Spleen (tissue), 11 donors: ENCODE data around the gene POU6F2. TPM values are rescaled to one million over a fixed set of nuclear protein-coding genes. Genes with fewer than 3 reads are reported as not detected.

Experiments used
- DNase-seq: peaks from one replicate; pipeline ENCODE4 v3.0.0-alpha.2; 2020
- H3K27ac ChIP-seq, 8 donors: fragments of 200-600 bp; sonication (generic) in 7 of 8; 1 replicate in 4 of 8; 2 replicates in 4 of 8; pipeline versions ENCODE4 v1.5.0 to v1.8.0; 2016 to 2021; ENCODE audit warnings: inconsistent platforms in 4 of 8, mild to moderate bottlenecking in 4 of 8, moderate library complexity in 1 of 8
- H3K27me3 ChIP-seq, 7 donors: fragments of 200-600 bp; sonication (generic) in 6 of 7; replicated peaks in 1 of 7; 1 replicate in 4 of 7; 2 replicates in 3 of 7; pipeline versions ENCODE4 v1.5.0 to v1.8.0; 2016 to 2021; ENCODE audit warnings: inconsistent platforms in 3 of 7, mild to moderate bottlenecking in 1 of 7
- H3K36me3 ChIP-seq, 6 donors: fragments of 200-600 bp; sonication (generic) in 5 of 6; 1 replicate in 4 of 6; 2 replicates in 2 of 6; pipeline versions ENCODE4 v1.5.0 to v1.8.0; 2016 to 2021; ENCODE audit warnings: inconsistent platforms in 2 of 6
- H3K4me1 ChIP-seq, 6 donors: fragments of 200-600 bp; sonication (generic) in 5 of 6; 1 replicate in 3 of 6; 2 replicates in 3 of 6; pipeline versions ENCODE4 v1.5.0 to v1.8.0; 2016 to 2021; ENCODE audit warnings: inconsistent platforms in 3 of 6
- H3K4me3 ChIP-seq, 8 donors: fragments of 200-600 bp; sonication (generic) in 7 of 8; 1 replicate in 4 of 8; 2 replicates in 4 of 8; pipeline versions ENCODE4 v1.5.0 to v1.8.0; 2016 to 2021; ENCODE audit warnings: inconsistent platforms in 4 of 8, mild to moderate bottlenecking in 4 of 8, moderate library complexity in 2 of 8
- H3K9me3 ChIP-seq, 8 donors: fragments of 200-600 bp; sonication (generic) in 7 of 8; 1 replicate in 4 of 8; 2 replicates in 4 of 8; pipeline versions ENCODE4 v1.5.0 to v1.8.0; 2016 to 2021; ENCODE audit warnings: inconsistent platforms in 4 of 8
- CTCF ChIP-seq, 11 experiments: fragments of 200-600 bp in 7 of 11; fragments of 450-650 bp in 4 of 11; sonication (generic) in 4 of 11; IDR thresholded peaks in 8 of 11; conservative IDR thresholded peaks in 3 of 11; 1 replicate in 7 of 11; 2 replicates in 4 of 11; pipeline versions ENCODE4 v1.4.0 to v1.8.0; 2016 to 2021; ENCODE audit warnings: antibody characterized with exemption in 11 of 11, inconsistent platforms in 4 of 11, mild to moderate bottlenecking in 1 of 11
- POLR2A ChIP-seq, 3 donors: fragments of 450-650 bp; IDR thresholded peaks; one replicate each; pipeline ENCODE4 v1.5.1; 2017; ENCODE audit warnings: antibody characterized with exemption in 3 of 3, mild to moderate bottlenecking in 1 of 3
- POLR2AphosphoS5 ChIP-seq, 3 donors: sonication (generic); formaldehyde crosslinking; IDR thresholded peaks; one replicate each; pipeline ENCODE4 v1.5.1; 2017; ENCODE audit warnings: antibody characterized with exemption in 3 of 3
- WGBS, 5 donors: extraction: QIAGEN DNeasy Blood & Tissue Kit in 3 of 5; methylation state at CpG; one replicate each; pipeline versions ENCODE4 v1.1.5 to v1.1.7; 2013 to 2018; 5-methylcytosine and 5-hydroxymethylcytosine counted together
- intact Hi-C: fragments of 100-400 bp; cut with DNase I; formaldehyde crosslinking; loops from one replicate; pipeline ENCODE4 v1.15.0; 2023; ENCODE audit warnings: low total_unique reads
- polyA plus RNA-seq, 3 donors: library from polyadenylated mRNA; stranded (reverse); fragments of 200-250 nt; gene quantifications; one replicate each; pipeline ENCODE4 v1.2.1, GENCODE V29; 2013
- total RNA-seq, 7 donors: library from RNA; depleted of rRNA in 3 of 7; stranded (reverse); fragments of >200 nt in 3 of 7; fragmentation: NEBNext Ultra II Directional in 4 of 7; extraction: Animal tissue kit (Norgen Biotek cat#: 25700) in 4 of 7; gene quantifications; one replicate each; pipeline versions ENCODE4 v1.1.0 to v1.2.1, GENCODE V29; 2016 to 2021
- donor health status: healthy with polysubstance abuse.
- donor health status: DM: no; HTN: no; CAD: no; lungs with moderate emphysema.
- donor health status: DM: no; HTN: no; CAD: no.
- donor health status: Bipolar disorder and iron deficiency.
- donor health status: healthy.
- donor health status: DM: no; HTN: no; CAD: no.
- donor health status: DM: yes; HTN: yes; CAD: no.

POU6F2 gene
- total and polyA plus RNA-seq, 10 donors: 0.04 to 0.54 (median 0.23) TPM; not detected in 7

- WGBS, 5 donors: 63 to 87% (median 78%) methylated on average over 2 to 3 of the region's 3 CpGs
- Histone ChIP-seq H3K4me1 (no peaks in the 10 kb centered on the region), H3K36me3 (no peaks in the 10 kb centered on the region), H3K27ac (no peak overlapping the region), H3K27me3 (peaks cover 0 to 14% (median 0%) of the 10 kb centered on the region in 7 donors), H3K9me3 (no peaks in the 10 kb centered on the region), H3K4me3 (no peak overlapping the region)
- no peak for DNase-seq
- intact Hi-C loops: no loop called here
- TF ChIP-seq POLR2A (IDR thresholded peaks at IDR 0.05) (no peak), POLR2AphosphoS5 (IDR thresholded peaks at IDR 0.05) (no peak), CTCF (IDR thresholded peaks at IDR 0.05 in 8 of 11, conservative IDR thresholded peaks at IDR 0.05 in 3 of 11) (no peak)
Observed at GRCh38 chr7:39400836-39401235, 423.1 kb downstream of the POU6F2 start.

GRCh38 chr7:39402034-39402433, 424.3 kb downstream of the POU6F2 start:
- Histone ChIP-seq H3K4me3 (no peak overlapping the region), H3K4me1 (no peaks in the 10 kb centered on the region), H3K36me3 (no peaks in the 10 kb centered on the region), H3K9me3 (no peaks in the 10 kb centered on the region), H3K27ac (no peak overlapping the region), H3K27me3 (peaks cover 0 to 6% (median 0%) of the 10 kb centered on the region in 7 donors)
- no peak for DNase-seq
- TF ChIP-seq POLR2AphosphoS5 (IDR thresholded peaks at IDR 0.05) (no peak), POLR2A (IDR thresholded peaks at IDR 0.05) (no peak), CTCF (IDR thresholded peaks at IDR 0.05 in 8 of 11, conservative IDR thresholded peaks at IDR 0.05 in 3 of 11) (no peak)
- intact Hi-C loops: no loop called here

GRCh38 chr7:39404907-39405306, 427.2 kb downstream of the POU6F2 start:
- no peak for DNase-seq
- Histone ChIP-seq H3K9me3 (no peaks in the 10 kb centered on the region), H3K4me1 (no peaks in the 10 kb centered on the region), H3K27ac (no peak overlapping the region), H3K27me3 (peaks cover 0 to under 1% (median 0%) of the 10 kb centered on the region in 7 donors), H3K36me3 (no peaks in the 10 kb centered on the region), H3K4me3 (no peak overlapping the region)
- intact Hi-C loops: no loop called here
- TF ChIP-seq POLR2A (IDR thresholded peaks at IDR 0.05) (no peak), POLR2AphosphoS5 (IDR thresholded peaks at IDR 0.05) (no peak), CTCF (IDR thresholded peaks at IDR 0.05 in 8 of 11, conservative IDR thresholded peaks at IDR 0.05 in 3 of 11) (no peak)
- 90 to 93% (median 92%) methylated on average over 1 of the region's 1 CpG for WGBS, 5 donors

- intact Hi-C loops: no loop called here
- TF ChIP-seq CTCF (IDR thresholded peaks at IDR 0.05 in 8 of 11, conservative IDR thresholded peaks at IDR 0.05 in 3 of 11) (no peak), POLR2A (IDR thresholded peaks at IDR 0.05) (no peak), POLR2AphosphoS5 (IDR thresholded peaks at IDR 0.05) (no peak)
- Histone ChIP-seq H3K36me3 (no peaks in the 10 kb centered on the region), H3K4me3 (no peak overlapping the region), H3K27ac (no peak overlapping the region), H3K27me3 (no peaks in the 10 kb centered on the region), H3K9me3 (no peaks in the 10 kb centered on the region), H3K4me1 (no peaks in the 10 kb centered on the region)
- 85 to 93% (median 91%) methylated on average over 3 of the region's 3 CpGs for WGBS, 5 donors
- no peak for DNase-seq
Observed at GRCh38 chr7:39405581-39405980, 427.9 kb downstream of the POU6F2 start.
